HepG2 (cell line): Measurements from ENCODE around the gene ZFP3. TPM values are rescaled to one million over a fixed set of nuclear protein-coding genes. Genes with fewer than 3 reads are reported as not detected.
A peak's percentile ranks its signal among the peaks of the same experiment; 100 is the strongest.

Experiments
- CBX2 ChIP-seq, 2 experiments: fragments of 200-600 bp in 1 of 2; sonication (generic); formaldehyde crosslinking in 1 of 2; IDR thresholded peaks; 2 replicates each; pipeline versions ENCODE4 v1.7.0 to v1.8.1; 2018 to 2022; ENCODE audit warnings: low read depth in 2 of 2, low read length in 1 of 2, mild to moderate bottlenecking in 1 of 2, missing genetic modification reagents in 1 of 2
- CCAR2 ChIP-seq: fragments of 200-400 bp; formaldehyde crosslinking; optimal IDR thresholded peaks from 2 replicates; pipeline ENCODE3; 2018; ENCODE audit warnings: low read depth, mild to moderate bottlenecking, low read length, moderate library complexity
- E2F2 ChIP-seq: sonication (generic); formaldehyde crosslinking; IDR thresholded peaks from 2 replicates; pipeline ENCODE4 v1.4.0; 2020; ENCODE audit warnings: missing genetic modification reagents, borderline replicate concordance
- HHEX ChIP-seq: IDR thresholded peaks from 2 replicates; pipeline ENCODE4 v1.6.1; 2016; ENCODE audit warnings: control low read depth
- MEIS2 ChIP-seq: sonication (generic); formaldehyde crosslinking; IDR thresholded peaks from 2 replicates; pipeline ENCODE4 v1.9.0; 2021; ENCODE audit warnings: mild to moderate bottlenecking, missing genetic modification reagents
- SAFB2 ChIP-seq: sonication (generic); formaldehyde crosslinking; IDR thresholded peaks from 2 replicates; pipeline ENCODE4 v1.5.1; 2020; ENCODE audit warnings: missing genetic modification reagents, low read depth, mild to moderate bottlenecking, borderline replicate concordance
- SMARCC2 ChIP-seq: fragments of 450-650 bp; IDR thresholded peaks from 2 replicates; pipeline ENCODE4 v1.6.1; 2017; ENCODE audit warnings: antibody characterized with exemption, mild to moderate bottlenecking
- TOPORS ChIP-seq: sonication (generic); formaldehyde crosslinking; IDR thresholded peaks from 2 replicates; pipeline ENCODE4 v1.8.0; 2023; ENCODE audit warnings: mild to moderate bottlenecking, missing genetic modification reagents
- YEATS4 ChIP-seq: sonication (generic); formaldehyde crosslinking; IDR thresholded peaks from 2 replicates; pipeline ENCODE4 v1.4.0; 2020; ENCODE audit warnings: missing genetic modification reagents, borderline replicate concordance
- ZMAT5 ChIP-seq: sonication (generic); formaldehyde crosslinking; IDR thresholded peaks from 2 replicates; pipeline ENCODE4 v1.5.0; 2020; ENCODE audit warnings: mild to moderate bottlenecking, low read depth, missing genetic modification reagents, borderline replicate concordance
- ZNF142 ChIP-seq: sonication (generic); formaldehyde crosslinking; IDR thresholded peaks from 2 replicates; pipeline ENCODE4 v1.4.0; 2020; ENCODE audit warnings: missing genetic modification reagents
- ZNF180 ChIP-seq: sonication (generic); formaldehyde crosslinking; IDR thresholded peaks from 2 replicates; pipeline ENCODE4 v1.4.0; 2020; ENCODE audit warnings: low read depth, missing genetic modification reagents, borderline replicate concordance
- ZNF577 ChIP-seq: sonication (generic); formaldehyde crosslinking; IDR thresholded peaks from 2 replicates; pipeline ENCODE4 v1.4.0; 2020; ENCODE audit warnings: mild to moderate bottlenecking, low read depth, missing genetic modification reagents, borderline replicate concordance
- ZNF670 ChIP-seq: sonication (generic); formaldehyde crosslinking; IDR thresholded peaks from 2 replicates; pipeline ENCODE4 v1.8.0; 2022; ENCODE audit warnings: mild to moderate bottlenecking, missing genetic modification reagents, borderline replicate concordance
- polyA plus RNA-seq, 8 experiments: library from polyadenylated mRNA; depleted of rRNA in 3 of 8; stranded (reverse) in 7 of 8; unstranded in 1 of 8; fragments of >200 nt; fragmentation: Illumina TruSeq in 4 of 8; extraction: Trizol in 4 of 8; gene quantifications; 2 replicates each; pipeline versions ENCODE4 v1.2.1 to v1.2.3, GENCODE V29; 2011 to 2016; ENCODE audit warnings: low read depth in 4 of 8, missing spikeins in 1 of 8, mixed read lengths in 1 of 8; ENCODE audit not compliant: insufficient read depth in 1 of 8
- total RNA-seq, 5 experiments: library from RNA; depleted of rRNA; stranded (reverse); fragments of >200 nt; fragmentation: Illumina TruSeq; extraction: Trizol; gene quantifications; 2 replicates each; pipeline ENCODE4 v1.2.3, GENCODE V29; 2016; ENCODE audit warnings: low read depth in 1 of 5
- TF ChIP-seq, protein P1 (sequence below): sonication (generic); formaldehyde crosslinking; IDR thresholded peaks from 2 replicates; pipeline ENCODE4 v1.8.0; 2022; ENCODE audit warnings: missing genetic modification reagents, mild to moderate bottlenecking, moderate library complexity, borderline replicate concordance
- TF ChIP-seq, protein P2 (sequence below): sonication (generic); formaldehyde crosslinking; IDR thresholded peaks from 2 replicates; pipeline ENCODE4 v1.5.1; 2020; ENCODE audit warnings: mild to moderate bottlenecking, missing genetic modification reagents, borderline replicate concordance

Gene ZFP3
- total and polyA plus RNA-seq, 2 of the 13 experiments (the other 11 are each of a cell fraction or from before 2014, with no cell fraction given), result not detected

DNA sequence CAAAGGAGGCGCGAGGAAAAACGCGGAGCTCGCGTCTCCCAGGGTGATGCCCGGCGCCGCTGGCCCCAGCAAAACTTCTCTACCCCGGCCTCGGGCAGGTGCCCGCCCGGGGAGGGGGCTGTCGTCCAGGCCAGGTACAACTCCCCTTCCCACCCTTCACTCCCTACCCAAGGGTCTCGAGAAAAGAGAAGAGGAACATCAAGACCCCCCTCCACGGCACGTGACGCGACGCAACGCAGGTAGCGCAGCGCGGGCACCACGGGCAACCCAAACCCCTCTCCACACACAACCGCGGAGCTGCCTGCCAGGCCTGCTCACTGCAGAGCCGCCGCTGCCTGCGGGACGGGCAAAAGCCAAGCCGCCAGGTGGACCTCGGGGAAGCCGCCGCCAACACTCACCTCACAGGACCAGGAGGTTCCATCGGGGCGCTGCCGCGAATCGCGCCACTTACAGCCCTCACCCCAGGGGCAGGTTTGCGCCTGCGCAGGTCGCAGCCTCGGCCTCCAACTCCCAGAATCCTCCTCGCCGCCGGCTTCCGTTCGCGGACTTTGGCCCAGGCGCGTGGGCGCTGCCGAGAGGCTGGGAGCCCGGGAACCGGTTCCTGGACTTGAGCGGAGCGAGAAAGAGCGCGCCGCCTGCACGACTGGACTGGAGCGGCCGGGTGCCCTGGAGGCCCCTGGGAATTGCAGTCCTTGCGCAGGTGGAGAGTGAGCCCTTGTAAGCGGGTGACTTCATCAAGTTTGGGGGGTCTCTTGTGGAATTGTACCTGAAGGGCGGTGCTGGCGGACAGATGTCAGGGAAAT, 33.3 kb downstream of the ZFP3 start, which contains the start of gene ZNF232 (continued):
- TF ChIP-seq YEATS4 (CRISPR knock-in tag), result peak; percentile 95
- no peak for TF ChIP-seq TOPORS (CRISPR knock-in tag)
- TF ChIP-seq HHEX, result no peak
- peak; percentile 50 for TF ChIP-seq MEIS2 (CRISPR knock-in tag)
- no peak for TF ChIP-seq CBX2 (IDR thresholded peaks at IDR 0.05; ENCODE audit: low read depth, low read length)
- no peak; the same call in 1 of the 2 replicates for TF ChIP-seq CBX2 (CRISPR knock-in tag; IDR thresholded peaks at IDR 0.05; ENCODE audit: low read depth)
- TF ChIP-seq, protein P1, sequence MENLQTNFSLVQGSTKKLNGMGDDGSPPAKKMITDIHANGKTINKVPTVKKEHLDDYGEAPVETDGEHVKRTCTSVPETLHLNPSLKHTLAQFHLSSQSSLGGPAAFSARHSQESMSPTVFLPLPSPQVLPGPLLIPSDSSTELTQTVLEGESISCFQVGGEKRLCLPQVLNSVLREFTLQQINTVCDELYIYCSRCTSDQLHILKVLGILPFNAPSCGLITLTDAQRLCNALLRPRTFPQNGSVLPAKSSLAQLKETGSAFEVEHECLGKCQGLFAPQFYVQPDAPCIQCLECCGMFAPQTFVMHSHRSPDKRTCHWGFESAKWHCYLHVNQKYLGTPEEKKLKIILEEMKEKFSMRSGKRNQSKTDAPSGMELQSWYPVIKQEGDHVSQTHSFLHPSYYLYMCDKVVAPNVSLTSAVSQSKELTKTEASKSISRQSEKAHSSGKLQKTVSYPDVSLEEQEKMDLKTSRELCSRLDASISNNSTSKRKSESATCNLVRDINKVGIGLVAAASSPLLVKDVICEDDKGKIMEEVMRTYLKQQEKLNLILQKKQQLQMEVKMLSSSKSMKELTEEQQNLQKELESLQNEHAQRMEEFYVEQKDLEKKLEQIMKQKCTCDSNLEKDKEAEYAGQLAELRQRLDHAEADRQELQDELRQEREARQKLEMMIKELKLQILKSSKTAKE (CRISPR knock-in tag), result no peak; the same call in 1 of the 2 replicates
- no peak for TF ChIP-seq SMARCC2
- no peak for TF ChIP-seq ZMAT5 (CRISPR knock-in tag)
- no peak for TF ChIP-seq ZNF180 (CRISPR knock-in tag)
- peak; percentile 83; the same call in 1 of the 2 replicates for TF ChIP-seq ZNF670 (CRISPR knock-in tag)
- peak; percentile 75; the same call in 1 of the 2 replicates for TF ChIP-seq SAFB2
- TF ChIP-seq ZNF577 (CRISPR knock-in tag), result no peak
- TF ChIP-seq, protein P2, sequence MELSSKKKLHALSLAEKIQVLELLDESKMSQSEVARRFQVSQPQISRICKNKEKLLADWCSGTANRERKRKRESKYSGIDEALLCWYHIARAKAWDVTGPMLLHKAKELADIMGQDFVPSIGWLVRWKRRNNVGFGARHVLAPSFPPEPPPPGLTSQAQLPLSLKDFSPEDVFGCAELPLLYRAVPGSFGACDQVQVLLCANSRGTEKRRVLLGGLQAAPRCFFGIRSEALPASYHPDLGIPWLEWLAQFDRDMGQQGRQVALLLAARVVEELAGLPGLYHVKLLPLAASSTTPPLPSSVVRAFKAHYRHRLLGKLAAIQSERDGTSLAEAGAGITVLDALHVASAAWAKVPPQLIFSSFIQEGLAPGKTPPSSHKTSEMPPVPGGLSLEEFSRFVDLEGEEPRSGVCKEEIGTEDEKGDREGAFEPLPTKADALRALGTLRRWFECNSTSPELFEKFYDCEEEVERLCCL (CRISPR knock-in tag), result no peak
- peak; percentile 51; the same call in 1 of the 2 replicates for TF ChIP-seq ZNF142 (CRISPR knock-in tag)
- 0 out of 2 replicates have a peak, but pooled peaks have one; percentile 81 for TF ChIP-seq E2F2
- no peak for TF ChIP-seq CCAR2
